RWPE2 (cell line): ENCODE data around the gene KDR.

ENCODE experiments used
- ATAC-seq: fragments of 200-7000 bp; cut with Tn5 transposase; 3 replicates; pipeline ENCODE4 v1.9.1; 2021; ENCODE audit warnings: low read depth
- DNase-seq: peaks from one replicate; pipeline ENCODE4 v3.0.0-alpha.2; 2020; ENCODE audit warnings: low spot score
- H3K27ac ChIP-seq: fragments of 450-650 bp; 2 replicates; pipeline ENCODE4 v1.5.1; 2017; ENCODE audit warnings: mild to moderate bottlenecking; ENCODE audit not compliant: poor library complexity, severe bottlenecking
- H3K27me3 ChIP-seq: fragments of 250-450 bp; sonication (Bioruptor Pico); 2 replicates; pipeline ENCODE4 v1.5.1; 2021; ENCODE audit warnings: mild to moderate bottlenecking, moderate library complexity; ENCODE audit not compliant: insufficient read depth, poor library complexity, severe bottlenecking
- H3K36me3 ChIP-seq: fragments of 250-450 bp; sonication (Bioruptor Pico); 2 replicates; pipeline ENCODE4 v1.5.1; 2020; ENCODE audit warnings: low read depth, mild to moderate bottlenecking, moderate library complexity
- H3K4me1 ChIP-seq: fragments of 250-450 bp; sonication (Bioruptor Pico); 2 replicates; pipeline ENCODE4 v1.5.1; 2021; ENCODE audit warnings: mild to moderate bottlenecking, moderate library complexity; ENCODE audit not compliant: insufficient read depth, poor library complexity, severe bottlenecking
- H3K4me3 ChIP-seq: fragments of 250-450 bp; sonication (Bioruptor Pico); 2 replicates; pipeline ENCODE4 v1.5.1; 2021; ENCODE audit warnings: mild to moderate bottlenecking, moderate library complexity; ENCODE audit not compliant: severe bottlenecking
- H3K9me3 ChIP-seq: fragments of 250-450 bp; sonication (Bioruptor Pico); 2 replicates; pipeline ENCODE4 v1.5.1; 2021; ENCODE audit warnings: mild to moderate bottlenecking, moderate library complexity; ENCODE audit not compliant: severe bottlenecking
- TF ChIP-seq, protein P1 (sequence below): fragments of 450-650 bp; IDR thresholded peaks from one replicate; pipeline ENCODE4 v1.5.1; 2017; ENCODE audit warnings: mild to moderate bottlenecking, moderate library complexity; ENCODE audit not compliant: poor library complexity, severe bottlenecking

The KDR gene

DNA sequence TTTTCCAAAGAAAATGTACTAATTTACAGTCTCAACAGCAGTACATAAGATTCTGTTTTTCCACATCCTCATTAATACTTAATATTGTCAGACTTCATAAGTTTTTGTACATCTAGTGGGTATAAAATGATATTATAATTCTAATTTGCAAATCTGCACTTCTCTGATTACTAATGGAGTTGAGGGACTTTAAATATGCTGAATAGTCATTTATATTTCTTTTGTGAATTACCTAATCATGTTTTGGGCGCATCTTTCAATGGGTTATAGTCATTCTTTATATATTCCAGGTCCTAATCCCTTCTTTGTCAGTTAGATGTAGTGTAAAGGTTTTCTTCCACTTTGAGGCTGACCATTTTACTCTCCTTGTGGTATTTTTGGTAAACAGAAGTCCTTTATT is 96.1 kb downstream of the KDR start:
- Histone ChIP-seq H3K4me1 (peaks cover 23% of the 10 kb centered on the region), H3K27ac (no peak overlapping the region), H3K4me3 (no peak overlapping the region), H3K36me3 (no peaks in the 10 kb centered on the region), H3K9me3 (no peaks in the 10 kb centered on the region), H3K27me3 (no peaks in the 10 kb centered on the region)
- ATAC-seq (no peak), DNase-seq (no peak)
- TF ChIP-seq, protein P1, sequence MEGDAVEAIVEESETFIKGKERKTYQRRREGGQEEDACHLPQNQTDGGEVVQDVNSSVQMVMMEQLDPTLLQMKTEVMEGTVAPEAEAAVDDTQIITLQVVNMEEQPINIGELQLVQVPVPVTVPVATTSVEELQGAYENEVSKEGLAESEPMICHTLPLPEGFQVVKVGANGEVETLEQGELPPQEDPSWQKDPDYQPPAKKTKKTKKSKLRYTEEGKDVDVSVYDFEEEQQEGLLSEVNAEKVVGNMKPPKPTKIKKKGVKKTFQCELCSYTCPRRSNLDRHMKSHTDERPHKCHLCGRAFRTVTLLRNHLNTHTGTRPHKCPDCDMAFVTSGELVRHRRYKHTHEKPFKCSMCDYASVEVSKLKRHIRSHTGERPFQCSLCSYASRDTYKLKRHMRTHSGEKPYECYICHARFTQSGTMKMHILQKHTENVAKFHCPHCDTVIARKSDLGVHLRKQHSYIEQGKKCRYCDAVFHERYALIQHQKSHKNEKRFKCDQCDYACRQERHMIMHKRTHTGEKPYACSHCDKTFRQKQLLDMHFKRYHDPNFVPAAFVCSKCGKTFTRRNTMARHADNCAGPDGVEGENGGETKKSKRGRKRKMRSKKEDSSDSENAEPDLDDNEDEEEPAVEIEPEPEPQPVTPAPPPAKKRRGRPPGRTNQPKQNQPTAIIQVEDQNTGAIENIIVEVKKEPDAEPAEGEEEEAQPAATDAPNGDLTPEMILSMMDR = no peak
